K562 (cell line): Measurements from ENCODE around the gene TCEA3. TPM values are rescaled to one million over a fixed set of nuclear protein-coding genes. Genes with fewer than 3 reads are reported as not detected.

ENCODE experiments used
- ATF1 ChIP-seq, 2 experiments: fragments of 450-650 bp in 1 of 2; IDR thresholded peaks; 2 replicates each; pipeline ENCODE4 v1.6.1; 2016; ENCODE audit warnings: missing compliant biosample characterization in 1 of 2, missing genetic modification characterization in 1 of 2
- GABPA ChIP-seq: fragments of 200-800 bp; sonication (Bioruptor generic); conservative IDR thresholded peaks from 2 replicates; pipeline ENCODE4 v1.6.1; 2016; ENCODE audit warnings: low read depth, missing genetic modification characterization, missing compliant biosample characterization
- NONO ChIP-seq, 2 experiments: fragments of 200-400 bp in 1 of 2; fragments of 450-650 bp in 1 of 2; formaldehyde crosslinking in 1 of 2; IDR thresholded peaks; 2 replicates each; pipeline ENCODE4 v1.6.1; 2017; ENCODE audit warnings: low read depth in 2 of 2, mild to moderate bottlenecking in 2 of 2, moderate library complexity in 2 of 2, low read length in 1 of 2
- SRSF9 ChIP-seq: fragments of 200-400 bp; formaldehyde crosslinking; IDR thresholded peaks from 2 replicates; pipeline ENCODE4 v1.6.1; 2017; ENCODE audit warnings: low read depth, low read length, borderline replicate concordance
- SUPT5H ChIP-seq: fragments of 450-650 bp; IDR thresholded peaks from 2 replicates; pipeline ENCODE4 v1.6.1; 2016
- TEAD1 ChIP-seq, 2 experiments: fragments of 450-650 bp in 1 of 2; sonication (generic) in 1 of 2; formaldehyde crosslinking; IDR thresholded peaks; 2 replicates each; pipeline versions ENCODE4 v1.4.0 to v1.8.0; 2020 to 2022; ENCODE audit warnings: mild to moderate bottlenecking in 2 of 2, missing genetic modification reagents in 1 of 2
- ZNF239 ChIP-seq: fragments of 250-450 bp; sonication (Bioruptor Pico); IDR thresholded peaks from 2 replicates; pipeline ENCODE4 v1.4.0; 2020; ENCODE audit warnings: mild to moderate bottlenecking
- ZNF586 ChIP-seq: fragments of 450-650 bp; formaldehyde crosslinking; conservative IDR thresholded peaks from 2 replicates; pipeline ENCODE4 v1.4.0; 2020; ENCODE audit warnings: mild to moderate bottlenecking, moderate library complexity
- ZNF764 ChIP-seq: fragments of 250-450 bp; sonication (Bioruptor Pico); IDR thresholded peaks from 2 replicates; pipeline ENCODE4 v1.4.0; 2020; ENCODE audit warnings: low read depth, mild to moderate bottlenecking, moderate library complexity
- ZNF830 ChIP-seq: fragments of 250-450 bp; sonication (Bioruptor Pico); IDR thresholded peaks from 2 replicates; pipeline ENCODE4 v1.5.0; 2021; ENCODE audit warnings: mild to moderate bottlenecking
- polyA plus RNA-seq, 8 experiments: library from polyadenylated mRNA; depleted of rRNA in 4 of 8; stranded (reverse) in 5 of 8; unstranded in 3 of 8; fragments of >200 nt; fragmentation: Nextera tagmentation in 2 of 8; fragmentation: Illumina TruSeq in 1 of 8; extraction: Ambion mirVana in 2 of 8; extraction: Trizol in 1 of 8; gene quantifications; 2 replicates each; pipeline versions ENCODE4 v1.2.1 to v1.2.3, GENCODE V29; 2011 to 2014; ENCODE audit warnings: inconsistent platforms in 1 of 8, missing spikeins in 1 of 8
- total RNA-seq, 7 experiments: library from RNA; depleted of rRNA in 6 of 7; stranded (reverse); fragments of >200 nt in 6 of 7; fragmentation: Illumina TruSeq in 2 of 7; extraction: Trizol in 2 of 7; gene quantifications; 2 replicates each; pipeline versions ENCODE4 v1.2.1 to v1.2.3, GENCODE V29; 2011 to 2021; ENCODE audit warnings: low replicate concordance in 1 of 7
- TF ChIP-seq, protein P1 (sequence below), 2 experiments: fragments of 450-650 bp; formaldehyde crosslinking in 1 of 2; IDR thresholded peaks; 2 replicates each; pipeline versions ENCODE4 v1.4.0 to v1.6.1; 2014 to 2020; ENCODE audit warnings: mild to moderate bottlenecking in 2 of 2, borderline replicate concordance in 1 of 2, low read depth in 1 of 2
- TF ChIP-seq, protein P2 (sequence below): fragments of 250-450 bp; sonication (Bioruptor Pico); IDR thresholded peaks from 2 replicates; pipeline ENCODE4 v1.6.1; 2021; ENCODE audit warnings: mild to moderate bottlenecking
- TF ChIP-seq, protein P3 (sequence below): IDR thresholded peaks from 2 replicates; pipeline ENCODE4 v1.6.1; 2011; ENCODE audit warnings: borderline replicate concordance, low read depth, mild to moderate bottlenecking, moderate library complexity, low read length; ENCODE audit not compliant: insufficient read depth, poor library complexity, severe bottlenecking
- TF ChIP-seq, protein P4 (sequence below): sonication (generic); formaldehyde crosslinking; IDR thresholded peaks from 2 replicates; pipeline ENCODE4 v1.8.1; 2022; ENCODE audit warnings: missing genetic modification reagents

The TCEA3 gene
- total and polyA plus RNA-seq, 9 of the 15 experiments (the other 6 are each of a cell fraction or from before 2014, with no cell fraction given): 0.03 to 0.55 (median 0.36) TPM

DNA sequence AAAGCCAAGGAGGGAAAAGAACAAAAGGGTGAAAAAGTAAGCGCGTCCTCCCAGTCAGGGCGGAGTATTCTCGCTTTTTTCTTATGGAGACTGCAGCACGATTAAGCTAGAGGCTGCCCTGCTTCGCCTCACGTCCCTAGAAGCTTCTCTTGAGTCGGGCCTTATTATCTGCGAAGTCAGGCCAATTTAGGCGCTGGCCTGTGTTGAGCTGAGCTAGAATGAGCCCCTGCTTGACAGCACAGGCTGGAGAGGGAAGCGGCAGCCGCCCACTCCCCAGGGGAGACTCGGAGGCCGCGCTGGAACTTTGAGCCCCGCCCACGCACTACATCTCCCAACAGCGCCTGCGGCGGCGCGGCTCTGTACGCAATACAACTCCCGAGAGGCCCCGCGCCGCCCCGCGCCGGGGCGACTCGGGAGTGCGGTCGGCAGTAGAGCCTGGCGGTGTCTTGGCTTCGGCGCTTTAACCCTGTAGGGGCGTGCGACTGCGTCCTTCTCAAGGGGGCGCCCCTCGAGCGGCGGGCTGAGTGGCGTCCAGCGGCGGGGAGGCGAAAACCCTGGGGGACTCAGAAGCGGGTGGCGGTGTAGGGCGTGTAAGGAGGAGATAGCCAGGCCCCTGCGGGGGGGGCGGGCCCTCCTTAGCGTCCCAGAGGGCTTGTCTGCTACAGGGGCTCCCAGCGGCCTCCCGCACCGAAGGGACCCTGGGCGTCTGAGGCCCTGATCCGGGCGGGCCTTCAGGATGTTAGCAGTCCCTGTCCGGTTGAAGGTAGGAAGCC is 55.8 kb downstream of the TCEA3 start (continued):
- TF ChIP-seq, protein P1, sequence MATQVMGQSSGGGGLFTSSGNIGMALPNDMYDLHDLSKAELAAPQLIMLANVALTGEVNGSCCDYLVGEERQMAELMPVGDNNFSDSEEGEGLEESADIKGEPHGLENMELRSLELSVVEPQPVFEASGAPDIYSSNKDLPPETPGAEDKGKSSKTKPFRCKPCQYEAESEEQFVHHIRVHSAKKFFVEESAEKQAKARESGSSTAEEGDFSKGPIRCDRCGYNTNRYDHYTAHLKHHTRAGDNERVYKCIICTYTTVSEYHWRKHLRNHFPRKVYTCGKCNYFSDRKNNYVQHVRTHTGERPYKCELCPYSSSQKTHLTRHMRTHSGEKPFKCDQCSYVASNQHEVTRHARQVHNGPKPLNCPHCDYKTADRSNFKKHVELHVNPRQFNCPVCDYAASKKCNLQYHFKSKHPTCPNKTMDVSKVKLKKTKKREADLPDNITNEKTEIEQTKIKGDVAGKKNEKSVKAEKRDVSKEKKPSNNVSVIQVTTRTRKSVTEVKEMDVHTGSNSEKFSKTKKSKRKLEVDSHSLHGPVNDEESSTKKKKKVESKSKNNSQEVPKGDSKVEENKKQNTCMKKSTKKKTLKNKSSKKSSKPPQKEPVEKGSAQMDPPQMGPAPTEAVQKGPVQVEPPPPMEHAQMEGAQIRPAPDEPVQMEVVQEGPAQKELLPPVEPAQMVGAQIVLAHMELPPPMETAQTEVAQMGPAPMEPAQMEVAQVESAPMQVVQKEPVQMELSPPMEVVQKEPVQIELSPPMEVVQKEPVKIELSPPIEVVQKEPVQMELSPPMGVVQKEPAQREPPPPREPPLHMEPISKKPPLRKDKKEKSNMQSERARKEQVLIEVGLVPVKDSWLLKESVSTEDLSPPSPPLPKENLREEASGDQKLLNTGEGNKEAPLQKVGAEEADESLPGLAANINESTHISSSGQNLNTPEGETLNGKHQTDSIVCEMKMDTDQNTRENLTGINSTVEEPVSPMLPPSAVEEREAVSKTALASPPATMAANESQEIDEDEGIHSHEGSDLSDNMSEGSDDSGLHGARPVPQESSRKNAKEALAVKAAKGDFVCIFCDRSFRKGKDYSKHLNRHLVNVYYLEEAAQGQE (IDR thresholded peaks at IDR 0.05; ENCODE audit: borderline replicate concordance): peak; percentile 61; the same call in 1 of the 2 replicates
- TF ChIP-seq, protein P1 (CRISPR knock-in tag; IDR thresholded peaks at IDR 0.05; ENCODE audit: low read depth): 0 out of 2 replicates have a peak, but pooled peaks have one; percentile 27
- TF ChIP-seq ZNF830 (CRISPR knock-in tag) (peak; percentile 73), ZNF586 (CRISPR knock-in tag) (no peak), SRSF9 (no peak), TEAD1 (CRISPR knock-in tag; IDR thresholded peaks at IDR 0.05) (no peak; a peak in 1 of 4 replicates), ZNF764 (CRISPR knock-in tag) (0 out of 2 replicates have a peak, but pooled peaks have one; percentile 8), GABPA (tag) (peak; percentile 79), NONO (IDR thresholded peaks at IDR 0.05; ENCODE audit: low read depth in 2 of 2, low read length in 1 of 2) (peak; percentile 31 to 52; a peak in 2 of 4 replicates), ZNF239 (peak; percentile 55; the same call in 1 of the 2 replicates), SUPT5H (peak; percentile 86), ATF1 (CRISPR knock-in tag; IDR thresholded peaks at IDR 0.05) (peak; percentile 79), ATF1 (tag; IDR thresholded peaks at IDR 0.05) (peak; percentile 99)
- TF ChIP-seq, protein P2, sequence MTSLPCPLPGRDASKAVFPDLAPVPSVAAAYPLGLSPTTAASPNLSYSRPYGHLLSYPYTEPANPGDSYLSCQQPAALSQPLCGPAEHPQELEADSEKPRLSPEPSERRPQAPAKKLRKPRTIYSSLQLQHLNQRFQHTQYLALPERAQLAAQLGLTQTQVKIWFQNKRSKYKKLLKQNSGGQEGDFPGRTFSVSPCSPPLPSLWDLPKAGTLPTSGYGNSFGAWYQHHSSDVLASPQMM (CRISPR knock-in tag): no peak
- TF ChIP-seq, protein P3, sequence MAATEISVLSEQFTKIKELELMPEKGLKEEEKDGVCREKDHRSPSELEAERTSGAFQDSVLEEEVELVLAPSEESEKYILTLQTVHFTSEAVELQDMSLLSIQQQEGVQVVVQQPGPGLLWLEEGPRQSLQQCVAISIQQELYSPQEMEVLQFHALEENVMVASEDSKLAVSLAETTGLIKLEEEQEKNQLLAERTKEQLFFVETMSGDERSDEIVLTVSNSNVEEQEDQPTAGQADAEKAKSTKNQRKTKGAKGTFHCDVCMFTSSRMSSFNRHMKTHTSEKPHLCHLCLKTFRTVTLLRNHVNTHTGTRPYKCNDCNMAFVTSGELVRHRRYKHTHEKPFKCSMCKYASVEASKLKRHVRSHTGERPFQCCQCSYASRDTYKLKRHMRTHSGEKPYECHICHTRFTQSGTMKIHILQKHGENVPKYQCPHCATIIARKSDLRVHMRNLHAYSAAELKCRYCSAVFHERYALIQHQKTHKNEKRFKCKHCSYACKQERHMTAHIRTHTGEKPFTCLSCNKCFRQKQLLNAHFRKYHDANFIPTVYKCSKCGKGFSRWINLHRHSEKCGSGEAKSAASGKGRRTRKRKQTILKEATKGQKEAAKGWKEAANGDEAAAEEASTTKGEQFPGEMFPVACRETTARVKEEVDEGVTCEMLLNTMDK: peak; percentile 93
- TF ChIP-seq, protein P4, sequence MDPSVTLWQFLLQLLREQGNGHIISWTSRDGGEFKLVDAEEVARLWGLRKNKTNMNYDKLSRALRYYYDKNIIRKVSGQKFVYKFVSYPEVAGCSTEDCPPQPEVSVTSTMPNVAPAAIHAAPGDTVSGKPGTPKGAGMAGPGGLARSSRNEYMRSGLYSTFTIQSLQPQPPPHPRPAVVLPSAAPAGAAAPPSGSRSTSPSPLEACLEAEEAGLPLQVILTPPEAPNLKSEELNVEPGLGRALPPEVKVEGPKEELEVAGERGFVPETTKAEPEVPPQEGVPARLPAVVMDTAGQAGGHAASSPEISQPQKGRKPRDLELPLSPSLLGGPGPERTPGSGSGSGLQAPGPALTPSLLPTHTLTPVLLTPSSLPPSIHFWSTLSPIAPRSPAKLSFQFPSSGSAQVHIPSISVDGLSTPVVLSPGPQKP (CRISPR knock-in tag): no peak
